K562 (cell line): ENCODE measurements around the gene CHTF8.

ENCODE experiments used
- TAF15 ChIP-seq: fragments of 200-400 bp; formaldehyde crosslinking; IDR thresholded peaks from 2 replicates; pipeline ENCODE4 v1.6.1; 2017; ENCODE audit warnings: mild to moderate bottlenecking, low read depth, low read length, moderate library complexity
- TGIF2 ChIP-seq: sonication (generic); formaldehyde crosslinking; IDR thresholded peaks from 2 replicates; pipeline ENCODE4 v1.8.1; 2022; ENCODE audit warnings: mild to moderate bottlenecking, missing genetic modification reagents, moderate library complexity

- no peak for TF ChIP-seq TAF15
- no peak for TF ChIP-seq TGIF2 (CRISPR knock-in tag)
Measured at GRCh38 chr16:69123910-69124309, 8.5 kb downstream of the CHTF8 start.
